Lower lobe of right lung (tissue), 2 donors: Measurements from ENCODE around the gene PAXIP1. TPM values are rescaled to one million over a fixed set of nuclear protein-coding genes. Genes with fewer than 3 reads are reported as not detected.

Source experiments
- ATAC-seq, 2 donors: fragments of 200-7000 bp; cut with Tn5 transposase; one replicate each; pipeline ENCODE4 v1.9.1; 2020 to 2022; ENCODE audit warnings: mild to moderate bottlenecking in 2 of 2, moderate library complexity in 2 of 2
- DNase-seq: peaks from one replicate; pipeline ENCODE4 v3.0.0-alpha.2; 2020
- H3K27ac ChIP-seq: fragments of 200-600 bp; one replicate; pipeline ENCODE4 v1.8.0; 2022
- H3K27me3 ChIP-seq: fragments of 200-600 bp; one replicate; pipeline ENCODE4 v1.8.0; 2022; ENCODE audit warnings: low read depth
- H3K36me3 ChIP-seq: fragments of 200-600 bp; one replicate; pipeline ENCODE4 v1.8.0; 2022; ENCODE audit warnings: mild to moderate bottlenecking
- H3K4me1 ChIP-seq: fragments of 200-600 bp; one replicate; pipeline ENCODE4 v1.8.0; 2022
- H3K4me3 ChIP-seq: fragments of 200-600 bp; one replicate; pipeline ENCODE4 v1.8.0; 2022; ENCODE audit warnings: mild to moderate bottlenecking
- H3K9me3 ChIP-seq: fragments of 200-600 bp; one replicate; pipeline ENCODE4 v1.8.0; 2022
- intact Hi-C: fragments of 100-400 bp; cut with DNase I; formaldehyde crosslinking; loops from one replicate; pipeline ENCODE4 v1.11.0; 2022
- total RNA-seq: library from RNA; stranded (reverse); fragmentation: NEBNext Ultra II Directional; extraction: Animal tissue kit (Norgen Biotek cat#: 25700); gene quantifications from one replicate; pipeline ENCODE4 v1.2.1, GENCODE V29; 2021
- TF ChIP-seq, protein P1 (sequence below): fragments of 200-600 bp; IDR thresholded peaks from one replicate; pipeline ENCODE4 v1.8.0; 2022; ENCODE audit warnings: antibody characterized with exemption, mild to moderate bottlenecking
- donor health status: DM: no; HTN: yes; CAD: no; lungs with severe emphysema.

PAXIP1 gene
- total RNA-seq, 1 donor from 2014 or later: 9.5 TPM

DNA sequence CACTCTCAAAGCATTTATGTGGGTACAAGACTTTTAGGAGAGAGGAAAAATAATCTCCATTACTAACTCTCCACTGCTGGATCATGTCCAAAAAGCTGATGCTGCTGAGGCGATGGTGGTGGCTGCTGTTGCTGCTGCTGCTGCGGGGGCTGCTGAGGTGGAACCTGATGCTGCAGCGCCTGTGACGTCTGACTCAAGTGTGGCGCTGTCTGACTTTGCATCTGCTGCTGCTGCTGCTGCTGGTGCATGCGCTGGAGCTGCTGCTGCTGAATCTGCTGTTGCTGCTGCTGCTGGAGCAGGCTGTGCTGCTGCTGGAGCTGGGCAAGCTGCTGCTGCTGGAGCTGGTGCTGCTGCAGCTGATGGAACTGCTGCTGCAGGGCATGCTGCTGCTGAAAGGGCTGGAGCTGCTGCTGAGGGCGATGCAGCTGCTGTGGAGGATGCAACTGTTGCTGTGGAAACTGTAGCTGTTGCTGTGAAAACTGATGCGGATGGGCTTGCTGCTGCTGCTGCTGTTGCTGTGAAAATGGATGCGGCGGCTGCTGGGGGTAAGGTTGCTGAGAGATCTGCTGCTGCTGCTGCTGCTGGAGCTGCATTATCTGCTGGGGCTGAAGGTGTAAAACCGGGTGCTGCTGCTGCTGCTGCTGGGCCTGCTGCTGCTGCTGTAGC lies 34.5 kb downstream of the PAXIP1 start:
- no peak for ATAC-seq
- H3K4me3 ChIP-seq: no peak overlapping the region
- peaks cover 74% of the 10 kb centered on the region for H3K36me3 ChIP-seq
- H3K9me3 ChIP-seq: no peaks in the 10 kb centered on the region
- intact Hi-C loops: no loop called here
- no peak overlapping the region for H3K27ac ChIP-seq
- TF ChIP-seq, protein P1, sequence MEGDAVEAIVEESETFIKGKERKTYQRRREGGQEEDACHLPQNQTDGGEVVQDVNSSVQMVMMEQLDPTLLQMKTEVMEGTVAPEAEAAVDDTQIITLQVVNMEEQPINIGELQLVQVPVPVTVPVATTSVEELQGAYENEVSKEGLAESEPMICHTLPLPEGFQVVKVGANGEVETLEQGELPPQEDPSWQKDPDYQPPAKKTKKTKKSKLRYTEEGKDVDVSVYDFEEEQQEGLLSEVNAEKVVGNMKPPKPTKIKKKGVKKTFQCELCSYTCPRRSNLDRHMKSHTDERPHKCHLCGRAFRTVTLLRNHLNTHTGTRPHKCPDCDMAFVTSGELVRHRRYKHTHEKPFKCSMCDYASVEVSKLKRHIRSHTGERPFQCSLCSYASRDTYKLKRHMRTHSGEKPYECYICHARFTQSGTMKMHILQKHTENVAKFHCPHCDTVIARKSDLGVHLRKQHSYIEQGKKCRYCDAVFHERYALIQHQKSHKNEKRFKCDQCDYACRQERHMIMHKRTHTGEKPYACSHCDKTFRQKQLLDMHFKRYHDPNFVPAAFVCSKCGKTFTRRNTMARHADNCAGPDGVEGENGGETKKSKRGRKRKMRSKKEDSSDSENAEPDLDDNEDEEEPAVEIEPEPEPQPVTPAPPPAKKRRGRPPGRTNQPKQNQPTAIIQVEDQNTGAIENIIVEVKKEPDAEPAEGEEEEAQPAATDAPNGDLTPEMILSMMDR: no peak
- H3K4me1 ChIP-seq: no peaks in the 10 kb centered on the region
- no peak for DNase-seq
- no peaks in the 10 kb centered on the region for H3K27me3 ChIP-seq

DNA sequence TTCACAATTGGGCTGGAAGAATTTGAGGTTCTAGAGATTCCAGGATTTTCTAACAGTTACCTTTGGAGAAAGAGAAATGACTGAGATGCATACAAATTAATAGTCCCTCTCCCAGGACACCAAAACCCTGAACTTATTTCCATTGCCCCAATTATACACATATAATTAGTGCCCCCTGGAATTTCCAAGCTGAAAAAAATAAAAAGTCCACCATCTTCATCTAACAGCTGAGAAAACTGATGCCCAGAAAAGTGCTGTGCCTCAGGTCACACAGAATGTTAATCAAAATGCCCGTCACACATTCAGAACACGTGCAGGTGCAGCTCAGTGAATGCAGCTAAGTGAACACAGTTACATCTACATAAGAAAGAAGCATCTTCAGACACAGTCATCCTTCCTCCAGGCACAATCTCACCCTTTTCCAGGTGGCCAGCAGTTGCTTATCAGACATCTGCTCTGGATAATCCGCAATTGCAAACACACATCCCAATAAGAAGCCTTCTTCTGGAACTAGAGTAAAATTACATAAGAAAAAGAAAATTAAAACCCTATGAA lies 35.4 kb downstream of the PAXIP1 start:
- DNase-seq (no peak), ATAC-seq (no peak)
- no peaks in the 10 kb centered on the region for H3K4me1 ChIP-seq
- no peaks in the 10 kb centered on the region for H3K9me3 ChIP-seq
- H3K27me3 ChIP-seq: no peaks in the 10 kb centered on the region
- H3K36me3 ChIP-seq: peaks cover 84% of the 10 kb centered on the region
- TF ChIP-seq, protein P1: no peak
- no peak overlapping the region for H3K4me3 ChIP-seq
- intact Hi-C loops: no loop called here
- H3K27ac ChIP-seq: no peak overlapping the region

DNA sequence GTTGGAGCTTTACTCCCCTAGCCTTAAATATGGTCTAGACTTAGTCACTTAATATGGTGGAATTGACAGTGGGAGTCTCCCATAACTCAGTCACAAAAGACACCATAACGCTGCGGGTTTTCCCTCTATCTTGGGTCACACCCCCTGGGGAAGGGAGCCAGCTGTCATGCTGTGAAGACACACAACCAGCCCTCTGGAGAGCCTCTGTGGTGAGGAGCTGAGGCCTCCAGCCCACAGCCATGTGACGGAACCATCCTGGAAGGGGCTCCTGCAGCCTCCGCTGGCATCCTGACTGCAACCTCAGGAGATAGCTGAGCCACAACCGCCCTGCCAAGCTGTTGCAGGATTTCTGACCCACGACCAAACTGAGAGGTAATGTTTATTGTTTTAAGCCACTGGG lies 37.9 kb downstream of the PAXIP1 start:
- TF ChIP-seq, protein P1: no peak
- Histone ChIP-seq H3K27me3 (no peaks in the 10 kb centered on the region), H3K9me3 (no peaks in the 10 kb centered on the region), H3K36me3 (peaks cover 96% of the 10 kb centered on the region), H3K4me1 (no peaks in the 10 kb centered on the region), H3K4me3 (no peak overlapping the region), H3K27ac (no peak overlapping the region)
- DNase-seq (no peak), ATAC-seq (no peak)
- intact Hi-C loops: no loop called here

DNA sequence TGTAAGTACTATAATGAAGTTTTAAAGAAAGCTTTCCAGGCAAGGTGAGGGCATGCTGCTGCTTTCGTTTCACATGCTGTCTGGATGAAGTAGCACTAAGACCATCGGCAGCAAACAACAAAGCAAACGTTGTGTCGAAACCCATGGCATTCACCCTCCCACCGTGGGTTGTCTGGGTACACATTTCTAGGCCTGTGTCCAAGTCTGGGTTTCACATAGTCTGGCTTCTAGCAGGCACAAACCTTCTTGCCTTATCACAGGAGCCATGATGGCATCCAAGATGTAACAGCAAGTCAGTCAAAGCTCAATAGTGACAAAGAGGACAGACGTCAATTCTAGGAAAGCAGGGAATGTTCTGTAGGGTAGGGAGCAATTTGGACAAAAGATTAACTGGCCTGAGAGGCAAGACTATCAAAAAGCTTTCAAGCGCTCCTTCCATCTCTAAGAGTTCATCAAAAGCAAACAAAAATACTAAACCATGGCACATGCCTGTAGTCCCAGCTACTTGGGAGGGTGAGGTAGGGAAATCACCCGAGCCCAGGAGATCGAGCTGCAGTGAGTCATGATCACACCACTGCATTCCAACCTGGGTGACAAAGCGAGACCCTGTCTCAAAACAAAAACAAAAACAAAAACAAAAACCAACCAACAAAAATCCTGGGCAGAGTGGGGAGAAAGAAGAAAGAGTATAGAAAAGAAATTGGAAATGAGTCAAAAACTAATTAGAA lies 42.7 kb downstream of the PAXIP1 start:
- H3K4me3 ChIP-seq: no peak overlapping the region
- TF ChIP-seq, protein P1: no peak
- H3K36me3 ChIP-seq: peaks cover 90% of the 10 kb centered on the region
- ATAC-seq (peak; percentile 55 to 67), DNase-seq (no peak)
- H3K27ac ChIP-seq: no peak overlapping the region
- peaks cover 5% of the 10 kb centered on the region for H3K4me1 ChIP-seq
- H3K9me3 ChIP-seq: no peaks in the 10 kb centered on the region
- intact Hi-C loops: no loop called here
- no peaks in the 10 kb centered on the region for H3K27me3 ChIP-seq

DNA sequence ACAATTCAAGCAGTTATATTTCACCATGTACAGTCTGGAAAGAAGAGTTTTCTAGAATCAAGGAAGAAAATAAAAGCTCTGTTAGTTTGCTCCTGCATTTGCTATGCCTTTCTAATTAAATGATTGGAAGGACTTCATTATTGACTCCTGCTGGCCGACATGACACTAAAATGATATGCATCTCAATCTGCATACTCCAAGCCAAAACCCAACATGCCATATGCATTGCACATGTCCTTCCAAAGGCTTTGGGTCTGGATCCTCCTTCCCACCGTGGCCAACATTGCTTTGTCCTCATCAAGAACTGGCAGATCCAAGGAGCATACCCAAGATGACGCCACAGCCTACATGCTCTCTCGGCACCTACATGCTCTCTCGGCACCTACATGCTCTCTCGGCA lies 46.5 kb downstream of the PAXIP1 start:
- no peaks in the 10 kb centered on the region for H3K27me3 ChIP-seq
- DNase-seq (no peak), ATAC-seq (no peak)
- no peak overlapping the region for H3K4me3 ChIP-seq
- no peaks in the 10 kb centered on the region for H3K9me3 ChIP-seq
- TF ChIP-seq, protein P1: no peak
- H3K4me1 ChIP-seq: peaks cover 5% of the 10 kb centered on the region
- H3K27ac ChIP-seq: no peak overlapping the region
- peaks cover 82% of the 10 kb centered on the region for H3K36me3 ChIP-seq
- intact Hi-C loops: no loop called here
